Skeletal muscle cell (primary cell): ENCODE measurements around the gene CFAP20DC.
"Not testable (repeated sequence)": the region's sequence is repeated elsewhere in the genome, so short reads cannot be mapped to it uniquely, and the experiment has no call there.

Source experiments
- DNase-seq: peaks from one replicate; pipeline ENCODE4 v3.0.0-alpha.2; 2010; ENCODE audit warnings: low read depth
- H3K4me3 ChIP-seq: 2 replicates; pipeline ENCODE4 v1.5.1; 2011; ENCODE audit warnings: low read depth, mild to moderate bottlenecking, control low read depth, low read length, moderate library complexity

The CFAP20DC gene

DNA sequence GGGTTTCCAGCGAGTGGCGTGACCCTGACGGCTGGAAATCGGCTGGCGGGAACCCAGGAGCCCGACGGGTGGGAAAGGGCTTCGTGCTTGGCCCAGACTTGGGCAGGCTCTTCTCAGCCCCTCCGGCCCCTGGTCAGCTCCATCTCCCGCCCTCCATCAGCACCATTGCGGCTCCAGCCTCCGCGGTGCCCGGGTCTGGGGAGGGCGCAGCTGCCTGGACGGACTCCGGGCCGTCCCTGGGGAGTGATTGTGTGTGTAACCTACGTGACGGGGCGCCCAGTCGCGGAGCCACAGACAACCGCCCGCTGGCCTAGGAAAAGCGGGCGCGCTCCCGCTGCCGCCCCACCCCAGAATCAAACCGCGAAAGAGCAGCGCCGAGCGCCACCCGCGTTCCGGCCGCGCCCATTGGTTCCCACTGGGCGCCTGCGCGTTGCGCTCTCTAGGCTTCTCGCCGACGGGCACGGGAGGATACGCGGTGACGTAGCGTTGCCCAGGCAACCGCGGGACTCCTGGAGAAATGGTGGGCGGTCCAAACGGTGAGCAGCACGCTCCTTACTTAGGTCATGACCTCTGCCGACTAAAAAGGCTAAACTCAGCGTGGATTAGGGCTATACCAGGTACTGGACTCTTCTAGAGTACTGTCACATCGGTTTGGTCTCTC, at the start of gene CFAP20DC:
TSS of gene CFAP20DC (minus strand) at position 355 of the 661 bp plus-strand sequence. CDS start 394 bp downstream, outside the sequence.
- H3K4me3 ChIP-seq, result peak within 1 kb of the TSS; percentile 70
- peak; percentile 68 for DNase-seq

DNA sequence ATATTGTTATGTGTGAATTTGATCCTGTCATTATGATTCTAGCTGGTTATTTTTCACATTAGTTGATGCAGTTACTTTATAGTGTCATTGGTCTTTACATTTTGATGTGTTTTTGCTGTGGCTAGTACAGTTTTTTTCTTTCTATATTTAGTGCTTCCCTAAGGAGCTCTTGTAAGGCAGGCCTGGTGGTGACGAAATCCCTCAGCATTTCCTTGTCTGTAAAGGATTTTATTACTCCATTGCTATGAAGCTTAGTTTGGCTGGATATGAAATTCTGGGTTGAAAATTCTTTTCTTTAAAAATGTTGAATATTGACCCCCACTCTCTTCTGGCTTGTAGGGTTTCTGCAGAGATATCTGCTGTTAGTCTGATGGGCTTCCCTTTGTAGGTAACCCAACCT, 48.7 kb upstream of the CFAP20DC start:
- peak; percentile 5 for DNase-seq
- not testable (repeated sequence) for H3K4me3 ChIP-seq

DNA sequence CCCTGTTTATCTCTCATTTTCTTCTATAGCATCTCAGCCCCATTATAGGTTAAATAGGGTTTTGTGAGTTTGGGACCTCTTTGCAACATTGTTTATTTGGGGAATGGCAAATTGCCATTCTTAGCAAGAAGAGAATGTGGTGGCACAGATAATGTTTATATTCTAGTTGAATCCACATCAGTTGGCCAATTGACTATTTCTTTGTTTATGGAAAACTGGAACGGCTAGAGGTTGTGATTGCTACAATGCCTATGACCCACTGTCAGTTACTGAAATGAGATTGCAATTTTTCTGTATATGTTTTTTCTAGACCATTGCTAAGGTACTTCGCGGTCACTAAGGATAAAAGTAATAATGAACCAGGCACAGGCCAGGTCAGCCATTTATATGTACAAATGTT, 44.6 kb upstream of the CFAP20DC start:
- no peak overlapping the region for H3K4me3 ChIP-seq
- no peak for DNase-seq

DNA sequence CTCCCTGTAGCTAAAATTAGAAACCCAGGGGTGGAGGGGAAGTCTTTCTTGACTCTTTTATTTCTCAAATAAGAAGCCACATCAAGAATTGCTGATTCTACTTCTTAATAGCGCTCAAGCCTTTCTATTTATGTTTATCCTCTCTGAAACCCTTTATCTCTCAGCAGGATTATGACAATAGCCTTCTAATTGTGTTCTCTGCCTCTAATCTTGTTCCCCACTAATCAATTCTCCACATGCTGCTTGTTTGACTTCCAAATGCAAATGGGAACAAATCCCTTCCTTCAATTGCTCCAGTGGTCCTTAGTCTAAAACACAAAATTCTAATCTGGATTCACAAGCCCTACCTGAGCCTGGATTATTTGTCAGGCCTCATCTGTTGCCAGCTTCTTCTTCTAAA, 43.7 kb upstream of the CFAP20DC start:
- no peak for DNase-seq
- no peak overlapping the region for H3K4me3 ChIP-seq

DNA sequence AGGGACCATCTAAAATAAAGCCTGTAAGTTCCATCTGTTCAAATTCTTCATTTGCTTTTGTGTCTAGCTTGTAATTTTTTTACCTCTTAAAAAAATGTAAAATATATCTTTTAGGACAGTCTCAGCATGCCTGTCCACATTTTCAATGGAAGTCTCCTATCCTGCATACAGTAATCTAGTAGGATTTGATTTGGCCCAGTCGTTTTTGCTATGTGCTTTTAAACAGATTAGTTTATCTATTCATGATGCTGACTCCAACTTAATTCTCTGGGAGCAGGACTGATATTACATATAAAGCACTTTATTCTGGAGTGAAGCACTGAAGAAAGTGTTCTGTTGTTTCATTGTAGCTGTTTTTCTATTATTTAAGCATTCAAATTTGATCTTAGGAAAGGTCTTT, 38.9 kb upstream of the CFAP20DC start:
- no peak for DNase-seq
- H3K4me3 ChIP-seq, result no peak overlapping the region

DNA sequence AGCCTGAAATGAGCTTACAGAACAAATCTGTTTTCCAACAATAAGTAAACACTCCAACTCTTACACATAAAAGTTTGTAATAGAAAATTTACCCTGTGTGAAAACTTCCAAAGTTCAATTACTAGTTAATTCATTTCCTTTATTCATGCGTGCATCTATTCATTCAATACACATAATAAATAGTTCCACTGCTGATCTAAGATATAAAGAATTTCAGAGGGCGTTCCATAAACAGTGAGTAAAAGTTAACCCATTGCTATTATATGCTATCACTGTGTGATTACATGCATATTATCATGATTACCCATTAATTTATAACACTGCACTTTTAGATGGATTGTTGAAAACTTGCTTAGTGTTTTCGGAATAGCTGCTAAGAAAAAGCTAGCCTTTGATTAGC, 36.2 kb upstream of the CFAP20DC start:
- no peak for DNase-seq
- no peak overlapping the region for H3K4me3 ChIP-seq

DNA sequence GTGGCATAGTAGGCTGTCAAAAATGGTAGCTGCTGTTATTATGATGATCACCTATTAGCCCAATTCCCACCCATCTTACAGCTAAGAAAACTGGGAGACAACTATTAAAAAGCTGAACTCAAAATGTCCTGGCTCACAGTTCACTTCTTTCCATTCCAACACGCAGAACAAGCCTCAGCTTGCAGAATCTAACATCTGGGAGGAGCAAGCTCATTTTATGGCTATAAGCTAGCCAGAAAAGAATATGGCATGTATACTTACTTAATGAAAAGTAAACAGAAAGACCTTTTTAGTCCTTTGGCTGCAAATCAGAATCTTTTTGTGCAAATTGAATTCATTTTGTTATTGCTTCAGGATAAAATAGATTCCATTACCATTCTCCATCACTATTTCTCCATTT, 34.8 kb upstream of the CFAP20DC start:
- DNase-seq, result no peak

DNA sequence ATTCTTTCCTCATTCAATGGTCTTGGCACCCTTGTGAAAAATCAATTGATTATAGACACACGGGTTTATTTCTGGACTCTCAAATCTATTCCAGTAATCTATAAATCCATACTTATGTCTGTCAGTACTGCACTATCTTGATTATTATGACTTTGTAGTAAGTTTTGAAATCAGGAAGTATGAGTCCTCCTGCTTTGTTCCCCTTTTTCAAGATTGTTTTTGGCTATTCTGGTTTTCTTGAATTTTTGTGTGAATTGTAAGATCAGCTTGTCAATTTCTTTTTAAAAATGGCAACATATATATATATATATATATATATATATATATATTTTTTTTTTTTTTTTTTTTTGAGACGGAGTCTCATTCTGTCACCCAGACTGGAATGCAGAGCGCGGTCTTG, 32.3 kb upstream of the CFAP20DC start:
- no peak overlapping the region for H3K4me3 ChIP-seq

More for the DNA sequence above, 34.8 kb upstream of the CFAP20DC start:
- H3K4me3 ChIP-seq, result no peak overlapping the region

DNA sequence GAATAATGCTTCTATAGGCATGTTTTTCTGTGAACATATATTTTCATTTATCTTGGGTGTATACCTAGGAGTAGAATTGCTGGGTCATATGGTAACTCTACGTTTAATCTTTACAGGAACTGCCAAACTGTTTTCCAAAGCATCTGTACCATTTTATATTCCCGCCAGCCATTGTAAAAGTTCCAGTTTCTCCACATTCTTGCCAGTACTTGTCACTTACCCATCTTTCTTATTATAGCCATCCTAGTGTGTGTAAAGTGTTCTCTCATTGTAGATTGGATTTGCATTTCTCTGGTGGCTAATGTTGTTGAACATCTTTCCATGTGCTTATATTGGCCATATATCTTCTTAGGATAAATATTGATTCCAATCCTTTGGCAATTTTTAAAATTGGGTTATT, 31.2 kb upstream of the CFAP20DC start:
- H3K4me3 ChIP-seq, result no peak overlapping the region
- DNase-seq, result no peak

More for the DNA sequence above, 32.3 kb upstream of the CFAP20DC start:
- DNase-seq, result no peak

DNA sequence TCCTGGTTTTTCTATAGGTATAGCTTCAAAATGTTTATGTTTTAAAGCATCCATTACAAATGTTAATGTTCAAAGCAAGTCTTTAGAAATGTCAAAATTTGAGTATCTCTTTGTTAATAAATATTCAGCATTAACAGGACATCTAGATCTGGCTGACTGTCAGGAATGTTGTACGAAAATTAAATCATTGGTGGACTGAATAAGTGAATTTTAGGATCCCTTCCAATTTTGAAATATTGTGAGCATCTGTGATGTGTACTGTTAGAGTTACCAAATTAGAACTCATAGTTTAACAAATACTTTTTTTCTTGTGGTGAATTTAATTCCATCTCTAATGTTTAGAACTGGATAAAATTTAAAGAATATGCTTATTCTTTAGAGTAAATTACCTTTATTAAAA, 30.1 kb upstream of the CFAP20DC start:
- no peak overlapping the region for H3K4me3 ChIP-seq
- DNase-seq, result no peak

DNA sequence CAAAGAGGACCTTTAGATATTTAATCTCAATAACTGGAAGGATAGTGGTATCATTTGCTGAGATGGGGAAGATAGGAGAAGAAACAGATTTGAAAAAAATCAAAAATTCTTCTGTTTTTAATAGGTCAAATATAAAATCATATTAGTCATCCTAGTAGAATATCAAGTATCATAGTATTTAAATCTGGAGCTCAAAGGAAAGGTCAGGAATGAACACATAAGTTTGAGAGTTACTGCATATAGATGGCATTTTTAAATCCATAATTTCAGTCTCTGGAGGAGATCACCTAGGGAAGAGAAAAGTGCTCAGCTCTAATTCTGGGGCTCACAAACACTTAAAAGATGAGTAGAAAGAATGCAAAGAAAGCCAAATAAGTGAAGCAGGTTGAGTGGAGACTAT, 24.9 kb upstream of the CFAP20DC start:
- H3K4me3 ChIP-seq, result no peak overlapping the region
- no peak for DNase-seq

DNA sequence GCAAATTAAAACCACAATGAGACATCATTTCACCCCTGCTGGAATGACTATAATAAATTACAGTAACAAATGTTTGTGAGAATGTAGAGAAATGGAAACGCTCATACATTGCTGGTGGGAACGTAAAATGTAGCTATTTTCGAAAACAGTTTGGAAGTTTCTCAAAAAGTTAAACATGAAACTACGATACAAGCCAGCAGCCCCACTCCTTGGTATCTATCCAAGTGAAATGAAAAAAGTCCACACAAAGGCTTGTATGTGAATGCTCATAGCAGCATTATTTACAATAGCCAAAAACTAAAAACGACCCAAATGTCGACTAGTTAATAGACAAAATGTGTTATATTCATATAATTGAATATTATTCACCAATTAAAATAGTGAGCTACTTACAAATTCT, 22.9 kb upstream of the CFAP20DC start:
- no peak for DNase-seq
- no peak overlapping the region for H3K4me3 ChIP-seq

DNA sequence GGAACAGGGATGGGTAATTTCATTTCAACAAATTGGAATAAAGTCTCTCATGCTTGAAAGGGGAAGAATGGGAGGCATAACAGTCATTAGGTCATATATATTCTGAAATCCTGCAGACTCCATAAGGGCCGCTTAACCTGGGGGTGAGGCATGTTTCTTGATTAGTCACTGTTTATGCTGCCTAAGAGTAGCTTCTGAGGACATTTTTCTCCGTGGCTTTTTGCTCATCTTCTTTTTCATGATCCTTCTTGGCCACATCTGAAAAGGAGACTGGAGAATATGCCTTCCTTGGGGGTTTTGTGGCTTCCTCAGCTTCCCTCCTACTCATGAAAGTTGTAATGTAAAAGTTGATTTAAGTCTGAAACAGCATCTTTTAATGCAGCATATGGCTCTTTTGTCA, 20.0 kb upstream of the CFAP20DC start:
- no peak for DNase-seq
- H3K4me3 ChIP-seq, result no peak overlapping the region

DNA sequence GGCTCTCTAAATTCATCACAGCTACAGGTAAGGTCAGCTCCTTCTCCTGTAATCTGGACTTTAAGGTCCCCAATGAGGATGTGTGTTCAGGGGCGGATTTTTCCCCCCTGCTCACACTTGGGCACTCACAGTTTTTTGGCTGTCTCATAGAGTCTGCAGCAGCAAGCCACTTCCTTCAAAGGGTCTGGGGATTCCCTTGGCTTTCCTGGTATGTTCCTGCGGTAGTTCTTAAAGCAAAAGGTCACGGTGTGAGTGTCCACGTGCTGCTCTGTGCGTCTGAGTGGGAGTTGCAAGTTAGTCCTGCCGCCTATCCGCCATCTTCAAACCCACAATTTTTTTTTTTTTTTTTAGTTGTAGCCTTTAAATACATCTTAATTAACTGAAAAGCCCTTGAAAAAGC, 15.4 kb upstream of the CFAP20DC start:
- no peak overlapping the region for H3K4me3 ChIP-seq
- no peak for DNase-seq

DNA sequence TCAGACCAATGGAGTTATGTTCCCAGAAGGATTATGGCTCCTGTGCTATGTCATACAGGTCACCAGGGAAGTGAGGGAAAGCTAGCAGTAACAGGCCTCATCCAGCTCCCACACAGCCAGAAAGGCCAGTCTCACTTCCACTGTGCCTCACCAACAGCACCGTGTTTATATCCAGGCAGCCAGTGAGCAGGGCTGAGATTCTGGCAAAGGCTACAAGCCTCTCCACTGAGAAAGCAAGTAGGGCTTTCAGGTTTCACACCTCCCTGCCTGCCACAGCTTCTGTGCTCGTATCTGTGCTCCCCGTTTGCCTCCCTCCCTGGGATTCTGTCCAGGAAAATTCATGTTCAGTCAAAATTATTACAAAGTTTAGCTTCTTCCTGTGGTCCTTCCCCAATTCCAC, 14.9 kb upstream of the CFAP20DC start:
- no peak overlapping the region for H3K4me3 ChIP-seq
- DNase-seq, result no peak

DNA sequence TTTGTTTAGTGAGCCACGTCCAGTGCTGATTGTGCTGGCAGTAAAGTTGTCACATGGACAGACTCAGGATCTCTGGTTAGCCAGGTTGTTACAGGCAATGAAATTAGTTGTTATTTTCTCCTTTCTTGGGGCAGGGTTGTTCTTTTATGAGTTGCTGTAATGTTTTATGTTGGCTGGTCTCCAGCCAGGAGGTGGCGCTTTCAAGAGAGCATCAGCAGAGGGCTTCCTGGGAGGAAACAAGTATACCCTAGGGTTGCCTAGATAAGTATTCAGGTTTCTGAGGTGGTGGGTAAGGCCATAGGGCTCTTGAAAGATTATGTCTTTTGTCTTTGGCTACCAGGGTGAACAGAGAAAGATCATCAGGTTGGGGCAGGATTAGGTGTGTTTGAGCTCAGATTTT, 14.5 kb upstream of the CFAP20DC start:
- DNase-seq, result no peak

DNA sequence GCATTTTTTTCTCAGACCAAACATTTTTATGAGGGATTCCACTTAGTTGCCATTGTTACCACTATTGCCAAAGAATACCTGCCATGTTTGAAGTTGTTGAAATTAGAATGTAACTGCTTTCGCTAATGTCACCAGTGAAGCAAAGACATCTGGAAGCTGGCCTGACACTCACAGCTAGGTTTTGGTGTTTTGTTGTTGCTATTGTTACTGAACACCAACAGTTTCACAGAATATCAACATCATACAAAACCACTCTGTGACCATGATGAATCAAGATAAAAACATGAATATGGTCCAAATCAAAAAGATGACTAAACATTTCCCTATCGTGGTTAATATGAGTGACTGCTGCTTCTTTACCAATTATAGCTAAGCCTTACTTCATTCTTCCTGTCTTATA, 6.9 kb upstream of the CFAP20DC start:
- DNase-seq, result no peak
- H3K4me3 ChIP-seq, result no peak overlapping the region

More for the DNA sequence above, 14.5 kb upstream of the CFAP20DC start:
- no peak overlapping the region for H3K4me3 ChIP-seq

DNA sequence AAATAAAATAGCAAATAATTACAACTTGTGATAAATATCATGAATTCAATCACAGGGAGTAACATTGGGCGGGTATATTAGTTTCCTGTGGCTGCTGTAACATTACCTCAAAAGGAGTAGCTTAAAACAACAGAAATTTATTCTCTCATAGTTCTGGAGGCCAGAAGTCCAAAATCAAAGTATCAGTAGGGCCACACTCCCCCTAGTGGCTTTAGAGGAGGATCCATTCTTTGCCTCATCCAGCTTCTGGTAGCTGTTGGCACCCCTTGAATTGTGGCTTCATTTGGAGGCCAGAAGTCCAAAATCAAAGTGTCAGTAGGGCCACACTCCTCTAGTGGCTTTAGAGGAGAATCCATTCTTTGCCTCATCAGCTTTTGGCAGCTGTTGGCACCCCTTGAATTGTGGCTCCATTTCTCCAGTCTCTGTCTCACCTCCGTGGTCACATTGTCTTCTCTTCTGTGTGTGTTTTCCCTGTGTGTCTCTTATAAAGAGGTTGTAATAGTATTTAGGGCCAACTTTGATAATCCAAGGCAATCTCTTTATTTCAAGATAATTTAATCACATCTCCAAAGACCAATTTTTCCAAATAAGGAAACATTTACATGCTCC, 3.1 kb upstream of the CFAP20DC start:
- no peak for DNase-seq

DNA sequence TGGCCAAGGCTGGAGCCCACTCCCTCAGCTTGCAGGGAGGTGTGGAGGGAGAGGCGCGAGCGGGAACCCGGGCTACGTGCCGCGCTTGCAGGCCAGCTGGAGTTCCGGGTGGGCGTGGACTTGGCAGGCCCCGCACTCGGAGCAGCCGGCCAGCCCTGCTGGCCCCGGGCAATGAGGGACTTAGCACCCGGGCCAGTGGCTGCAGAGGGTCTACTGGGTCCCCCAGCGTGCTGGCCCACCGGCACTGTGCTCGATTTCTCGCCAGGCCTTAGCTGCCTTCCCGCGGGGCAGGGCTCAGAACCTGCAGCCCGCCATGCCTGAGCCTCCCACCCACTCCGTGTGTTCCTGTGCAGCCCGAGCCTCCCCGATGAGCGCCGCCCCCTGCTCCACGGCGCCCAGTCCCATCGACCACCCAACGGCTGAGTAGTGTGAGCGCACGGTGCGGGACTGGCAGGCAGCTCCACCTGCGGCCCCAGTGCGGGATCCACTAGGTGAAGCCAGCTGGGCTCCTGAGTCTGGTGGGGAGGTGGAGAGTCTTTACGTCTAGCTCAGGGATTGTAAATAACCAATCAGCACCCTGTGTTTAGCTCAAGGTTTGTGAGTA, 1.1 kb upstream of the CFAP20DC start:
- H3K4me3 ChIP-seq, DNase-seq: not testable (repeated sequence)

More for the DNA sequence above, 3.1 kb upstream of the CFAP20DC start:
- no peak overlapping the region for H3K4me3 ChIP-seq

DNA sequence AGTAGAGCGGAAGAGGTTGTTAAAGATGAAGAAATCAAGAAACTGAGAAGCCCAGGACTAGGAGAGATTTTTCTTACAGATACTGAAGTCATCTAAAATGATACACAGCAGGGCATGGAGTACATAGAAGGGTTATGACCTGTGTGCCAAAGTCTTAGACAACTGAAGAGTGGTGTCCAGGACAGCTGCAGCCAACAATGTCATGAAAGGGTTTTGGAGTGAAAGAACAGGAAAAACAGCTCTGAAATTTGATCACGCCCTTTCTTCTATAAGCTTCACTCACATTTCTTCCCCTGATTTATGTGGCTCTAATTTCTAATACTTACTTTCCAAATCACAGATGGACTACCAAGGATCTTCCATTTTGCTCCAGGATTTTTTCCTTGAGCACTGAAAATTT, 3.0 kb downstream of the CFAP20DC start:
- no peak overlapping the region for H3K4me3 ChIP-seq
- DNase-seq, result no peak

DNA sequence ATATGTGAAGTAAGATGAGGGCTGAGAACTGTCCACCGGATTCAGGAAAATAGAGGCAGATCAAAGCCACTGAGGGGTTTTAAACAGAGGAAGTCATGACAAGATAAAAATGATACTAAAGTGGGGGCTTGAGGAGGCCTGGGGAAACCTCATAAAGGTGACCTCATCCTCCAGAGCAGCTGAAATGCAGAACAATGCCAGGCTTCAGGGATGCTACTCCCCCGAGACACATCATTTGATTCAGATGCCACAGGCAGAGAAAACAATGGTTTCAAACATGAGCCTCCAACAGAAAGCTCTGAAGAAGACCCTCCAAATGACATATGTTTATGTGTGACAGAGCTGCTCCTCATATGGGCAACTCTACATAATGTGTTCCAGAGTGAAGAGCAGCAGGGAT, 6.4 kb downstream of the CFAP20DC start:
- H3K4me3 ChIP-seq, result no peak overlapping the region
- no peak for DNase-seq
